HG03442 (cell line): Measurements from ENCODE around the gene NRXN3.

Experiments
- ATAC-seq: cut with Tn5 transposase; IDR thresholded peaks from one replicate; pipeline ENCODE4 v1.9.1; 2021; ENCODE audit warnings: mild to moderate bottlenecking, moderate library complexity; ENCODE audit not compliant: unreplicated experiment

NRXN3 gene

DNA sequence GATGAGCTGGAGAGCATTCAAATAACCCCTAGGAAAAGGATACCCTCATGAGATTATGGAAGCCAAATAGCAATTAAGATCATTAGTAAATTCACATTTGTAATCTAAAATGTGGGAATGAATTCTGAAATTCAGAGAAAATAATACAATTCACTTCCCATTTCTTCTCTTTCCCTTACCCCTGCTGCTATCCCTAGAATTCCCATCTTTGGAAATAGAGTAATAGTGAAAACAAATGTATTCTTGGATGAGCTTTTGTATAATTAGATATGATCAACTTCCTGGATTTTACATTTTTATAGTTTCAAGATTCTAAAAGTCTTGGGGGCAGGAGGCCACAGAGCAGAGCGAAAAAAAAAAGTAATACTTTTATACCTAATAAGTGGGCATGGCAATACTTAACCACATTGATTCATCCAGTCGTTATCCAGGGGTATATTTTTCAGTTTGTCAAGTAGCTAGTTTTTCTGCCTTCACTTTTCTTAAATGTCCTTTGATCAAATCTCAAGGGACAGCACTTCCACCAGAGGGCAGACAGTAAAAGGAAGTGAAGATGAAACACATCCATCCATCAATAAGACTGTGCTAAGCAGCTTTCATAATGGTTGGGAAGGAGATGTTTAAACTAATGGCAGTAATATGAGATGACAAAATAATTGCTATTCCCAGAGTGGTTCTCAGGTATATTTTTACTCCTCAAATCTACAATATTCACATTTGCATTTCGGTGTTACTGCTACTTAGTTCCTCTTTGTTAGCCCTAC lies 1639.9 kb downstream of the NRXN3 start:
- no peak for ATAC-seq

DNA sequence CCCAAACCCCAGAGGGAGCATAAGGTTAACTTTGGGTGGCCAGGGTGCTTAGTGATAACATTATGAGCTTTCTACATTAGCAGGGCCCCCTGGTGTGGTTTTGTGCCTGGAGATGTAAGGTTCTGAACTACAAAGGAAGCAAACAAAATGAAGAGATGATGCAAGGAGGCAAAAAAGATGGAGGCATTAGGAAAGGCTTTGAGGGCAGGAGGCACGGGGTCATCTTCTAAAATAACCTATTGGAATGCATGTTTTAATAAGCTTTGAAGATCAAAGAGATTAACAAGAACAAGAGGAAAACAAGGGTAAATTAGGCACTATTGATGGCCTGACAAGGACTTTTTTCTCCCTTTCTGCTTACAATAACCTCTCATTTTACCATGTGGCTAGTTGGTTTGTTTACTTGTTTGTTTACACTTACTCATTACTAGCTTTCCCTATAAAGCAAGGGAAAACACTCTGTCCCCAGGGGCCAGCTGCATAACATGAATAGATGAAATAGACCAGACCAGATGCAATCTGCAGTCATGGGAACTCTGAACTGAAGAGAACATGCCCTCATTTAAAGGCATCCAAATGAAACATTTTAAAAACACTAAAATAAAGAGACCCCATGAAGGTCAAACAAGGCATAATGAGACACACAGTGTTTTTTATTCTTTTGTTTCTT lies 1650.8 kb downstream of the NRXN3 start:
- ATAC-seq, result no peak

DNA sequence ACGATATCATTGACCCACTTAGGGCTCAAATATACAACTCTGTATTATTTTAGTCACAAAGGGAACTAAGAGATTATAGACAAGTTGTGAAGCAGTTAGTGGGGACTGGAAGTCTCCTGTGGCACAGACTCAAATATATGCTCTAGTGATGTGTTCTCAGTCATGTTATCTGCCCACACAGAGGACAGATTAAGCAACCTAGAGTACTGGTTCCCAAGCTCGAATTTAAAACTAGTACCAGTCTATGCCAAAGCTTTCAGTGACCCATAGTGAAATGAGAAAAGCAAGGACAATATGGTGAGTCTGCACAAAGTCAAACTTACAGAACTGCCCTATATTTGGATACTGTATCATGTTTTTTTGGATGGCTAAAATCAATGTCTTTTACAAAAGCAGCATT lies 1651.9 kb downstream of the NRXN3 start:
- ATAC-seq, result no peak

DNA sequence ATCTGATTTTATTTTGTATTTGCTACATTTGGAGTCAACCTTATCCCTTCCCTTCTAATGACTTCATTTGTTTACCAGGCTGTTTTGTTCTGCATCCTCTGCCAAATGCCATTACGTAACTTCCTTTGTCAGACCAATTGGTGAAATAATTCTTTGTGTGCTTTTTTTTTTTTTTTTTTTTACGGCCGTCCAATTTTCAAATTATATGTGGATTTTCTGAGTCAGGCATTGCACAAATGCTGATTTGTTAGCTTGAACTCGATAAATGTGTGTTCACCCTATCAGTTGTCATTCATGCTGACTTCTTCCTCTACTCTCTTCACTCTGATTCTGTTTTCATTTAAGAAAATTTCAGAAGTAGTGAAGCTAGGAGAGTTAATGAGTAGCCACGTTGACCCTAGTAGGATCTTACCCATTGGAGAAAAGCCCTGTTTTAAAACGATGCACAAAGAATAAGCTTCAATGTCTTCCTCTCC lies 1654.9 kb downstream of the NRXN3 start:
- no peak for ATAC-seq

DNA sequence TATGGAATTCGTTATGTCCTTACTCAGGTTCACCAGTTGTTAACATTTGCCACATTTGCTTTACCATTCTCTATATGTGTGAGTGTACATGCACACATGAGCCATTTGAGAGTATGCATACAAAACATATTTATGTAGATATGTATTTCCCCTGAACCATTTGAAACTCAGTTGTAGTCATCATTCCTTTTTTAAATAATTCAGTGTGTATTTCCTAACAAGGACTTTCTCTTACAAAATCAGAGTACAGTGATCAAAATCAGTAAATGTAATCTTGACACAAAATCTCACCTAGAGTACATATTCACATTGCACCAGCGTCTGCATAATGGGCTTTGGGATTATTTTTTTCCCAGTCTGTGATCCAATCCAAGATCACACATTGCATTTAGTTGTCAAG lies 1656.2 kb downstream of the NRXN3 start:
- no peak for ATAC-seq

DNA sequence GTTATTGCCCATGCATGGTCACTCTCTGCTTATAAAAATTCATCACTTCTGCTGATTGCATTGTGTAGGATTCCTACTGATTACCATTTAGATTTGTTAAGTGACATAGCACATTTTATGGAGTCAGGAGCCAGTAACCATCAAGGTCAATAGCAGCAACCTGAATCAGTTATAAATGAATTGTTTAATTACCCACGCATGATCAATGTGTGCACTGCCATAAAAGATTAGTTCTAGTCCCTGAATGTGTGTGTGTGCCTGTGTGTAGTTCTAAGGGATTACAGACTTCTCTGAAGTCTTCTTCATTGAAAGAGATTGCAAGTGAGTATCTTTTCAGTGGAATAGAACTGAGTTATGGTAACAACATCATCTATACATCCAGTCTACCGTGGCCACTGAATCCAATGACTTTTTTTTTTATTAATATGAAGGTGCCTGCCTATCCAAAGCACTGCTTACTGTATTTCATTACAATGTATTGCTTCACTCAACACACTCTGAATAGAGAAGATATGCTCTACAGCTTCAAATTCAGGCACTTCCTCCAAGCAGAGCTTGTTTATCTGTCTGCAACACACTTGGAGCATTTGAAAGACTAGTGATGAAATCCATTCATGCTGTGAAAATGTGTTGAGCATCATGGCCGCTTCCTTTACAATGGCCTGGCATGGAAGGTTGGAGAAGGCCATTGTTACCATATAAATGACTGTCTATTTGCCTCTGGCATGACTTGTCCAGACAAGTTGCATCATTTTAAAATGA lies 1659.4 kb downstream of the NRXN3 start:
- no peak for ATAC-seq

DNA sequence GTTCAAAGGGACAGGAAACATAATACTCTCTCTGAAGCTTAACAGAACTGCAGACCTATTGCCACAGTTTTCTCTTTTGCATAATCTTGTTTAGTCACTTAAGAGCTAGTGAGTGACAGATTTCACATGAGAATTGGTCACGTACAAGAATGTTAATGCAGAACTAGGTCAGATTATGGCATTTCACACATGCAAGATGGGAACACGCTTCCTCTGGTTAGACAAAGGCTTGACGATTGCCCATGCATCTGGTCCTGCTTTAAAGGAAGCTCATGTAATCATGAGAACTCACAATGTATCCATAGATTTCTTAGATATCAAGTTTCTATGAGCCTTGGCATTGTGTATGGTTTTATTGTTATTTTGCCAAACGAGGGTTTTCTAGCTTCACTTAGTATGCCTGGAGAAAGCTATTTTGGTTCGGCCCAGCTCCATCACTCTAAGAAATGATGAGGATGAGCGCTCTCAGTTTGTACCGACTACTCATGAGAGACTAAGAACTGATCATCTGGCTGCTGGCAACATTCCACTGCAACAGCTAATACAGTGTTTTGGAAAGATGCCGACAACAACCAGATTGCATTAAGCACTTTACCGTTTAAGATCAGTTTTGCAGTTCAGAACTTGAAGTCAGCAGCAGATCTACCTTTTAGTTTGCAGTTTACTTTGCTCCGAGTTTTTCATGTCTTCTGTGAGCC lies 1661.2 kb downstream of the NRXN3 start:
- ATAC-seq, result no peak

DNA sequence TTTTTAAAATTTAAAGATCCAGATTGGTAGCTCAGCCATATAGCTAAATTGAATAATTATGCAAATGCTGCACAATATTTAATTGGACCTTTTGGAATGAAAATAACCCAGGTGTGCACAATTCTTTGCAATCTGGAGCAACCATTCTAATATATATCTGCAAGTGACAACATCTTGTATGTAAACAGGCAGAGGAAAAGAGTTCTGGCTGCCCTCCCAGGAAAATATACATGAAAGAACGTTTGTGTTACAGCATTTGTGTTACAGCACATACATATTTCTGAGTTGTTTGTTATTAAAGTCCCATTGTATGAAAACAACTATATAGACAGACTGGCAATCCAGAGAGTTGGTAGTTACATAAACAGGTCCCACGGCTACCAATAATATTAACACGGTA lies 1663.6 kb downstream of the NRXN3 start:
- ATAC-seq, result no peak

DNA sequence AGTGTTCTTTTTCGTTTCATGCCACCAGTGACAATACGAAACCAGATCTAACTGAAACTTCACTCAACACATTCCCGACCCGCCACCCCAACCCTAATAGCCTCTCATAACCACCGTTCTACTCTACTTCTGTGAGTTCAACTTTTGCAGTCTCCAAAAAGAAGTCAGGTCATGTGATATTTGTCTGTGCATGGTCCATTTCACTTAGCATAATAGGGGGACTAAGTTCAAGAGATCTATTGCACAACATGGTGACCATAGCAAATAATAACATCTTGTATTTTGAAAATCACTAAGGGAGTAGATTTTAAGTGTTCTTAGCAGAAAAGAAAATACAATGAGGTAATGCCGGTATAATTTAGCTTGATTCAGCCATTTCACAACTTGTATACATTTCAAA lies 1664.7 kb downstream of the NRXN3 start:
- ATAC-seq, result no peak

DNA sequence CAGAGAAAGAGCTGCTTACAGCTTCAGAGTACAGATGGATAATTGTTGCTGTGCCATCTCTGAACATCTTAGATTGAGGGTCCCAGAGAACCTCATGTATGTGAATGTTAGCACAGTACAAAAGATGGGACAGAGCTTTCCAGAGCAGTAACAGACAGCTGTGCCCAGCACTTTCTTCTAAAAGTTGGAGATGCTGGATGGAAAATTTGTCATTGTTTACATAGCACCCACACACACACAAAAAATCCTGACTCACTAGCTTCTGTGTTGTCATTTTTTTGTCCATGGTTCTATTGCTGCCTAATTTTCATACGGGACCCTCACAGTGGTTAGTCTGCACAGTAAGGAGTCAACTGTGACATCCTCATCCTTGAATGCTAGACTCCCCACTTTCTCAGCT lies 1666.4 kb downstream of the NRXN3 start:
- no peak for ATAC-seq

DNA sequence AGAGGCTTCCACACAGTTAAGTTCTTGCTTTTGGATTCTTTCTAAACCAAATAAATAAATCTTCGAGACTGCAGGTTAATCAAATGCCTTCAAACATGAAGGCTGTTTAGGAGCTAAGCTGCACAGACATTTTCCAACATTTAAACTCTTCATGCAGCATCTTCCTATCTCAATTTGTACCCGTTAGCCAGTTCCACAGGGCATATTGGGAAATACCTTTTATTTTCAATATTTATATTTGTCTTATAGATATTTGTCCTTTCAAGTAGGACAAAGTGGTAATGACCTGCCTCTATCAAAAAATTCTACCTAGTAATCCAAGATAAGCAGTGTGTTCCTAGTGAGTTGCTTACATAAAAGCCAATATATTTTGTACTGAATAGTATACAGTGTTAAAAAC lies 1667.5 kb downstream of the NRXN3 start:
- no peak for ATAC-seq

DNA sequence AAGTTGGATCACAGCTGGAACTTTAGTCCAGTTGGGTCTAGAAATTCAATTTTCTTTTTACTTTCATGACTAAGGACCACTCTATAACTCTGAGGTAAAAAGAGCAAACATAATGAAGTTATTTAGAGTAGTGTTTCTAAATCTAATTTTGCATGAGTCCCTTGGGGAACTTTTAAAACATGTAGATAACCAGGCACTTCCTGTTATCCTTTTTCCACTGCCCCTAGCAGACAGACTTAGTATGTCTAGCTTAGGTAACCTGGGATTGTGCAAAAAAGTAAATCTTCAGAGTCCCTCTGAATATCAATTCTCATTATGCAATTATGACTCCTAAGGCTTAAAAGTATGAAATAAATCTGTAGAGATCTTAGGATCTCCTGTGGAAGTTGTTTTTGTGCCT lies 1669.9 kb downstream of the NRXN3 start:
- ATAC-seq, result no peak

DNA sequence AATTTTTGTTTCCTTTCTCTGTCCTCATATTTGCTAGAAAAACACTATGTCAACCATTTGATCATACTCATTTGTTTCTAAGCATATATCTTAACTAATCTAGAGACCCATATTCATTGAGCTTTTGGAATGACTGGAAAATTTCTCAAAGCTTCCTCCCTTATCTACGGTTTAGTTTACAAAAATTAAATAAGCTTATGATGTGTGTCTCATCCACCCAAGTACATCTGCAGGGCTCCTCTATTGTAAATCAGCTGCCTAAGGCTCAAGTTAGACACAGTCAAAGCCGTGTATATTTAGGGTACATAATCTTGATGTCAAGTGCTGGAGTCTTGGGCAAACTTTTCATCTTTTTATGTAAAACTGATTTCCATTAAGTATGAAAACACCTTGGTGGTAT lies 1670.7 kb downstream of the NRXN3 start:
- ATAC-seq, result no peak

DNA sequence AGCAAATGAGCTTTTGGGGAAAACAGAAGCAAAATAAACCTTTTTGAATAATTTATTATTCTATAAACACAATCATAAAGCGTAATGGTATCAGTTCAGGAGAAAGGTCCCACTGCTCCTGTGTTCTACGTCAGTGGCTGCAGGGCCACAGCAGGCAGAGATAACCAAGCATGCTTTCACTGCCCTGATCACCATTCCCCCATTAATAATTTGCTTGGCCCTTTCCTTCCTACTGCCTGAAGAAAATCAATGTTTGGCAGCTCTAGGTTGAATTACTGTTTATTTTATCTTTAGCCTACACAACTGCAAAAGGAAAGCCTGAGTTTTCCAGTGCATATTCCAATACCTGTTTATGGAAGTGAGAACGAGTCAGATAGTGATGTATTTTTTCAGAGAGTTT lies 1671.3 kb downstream of the NRXN3 start:
- ATAC-seq, result no peak

DNA sequence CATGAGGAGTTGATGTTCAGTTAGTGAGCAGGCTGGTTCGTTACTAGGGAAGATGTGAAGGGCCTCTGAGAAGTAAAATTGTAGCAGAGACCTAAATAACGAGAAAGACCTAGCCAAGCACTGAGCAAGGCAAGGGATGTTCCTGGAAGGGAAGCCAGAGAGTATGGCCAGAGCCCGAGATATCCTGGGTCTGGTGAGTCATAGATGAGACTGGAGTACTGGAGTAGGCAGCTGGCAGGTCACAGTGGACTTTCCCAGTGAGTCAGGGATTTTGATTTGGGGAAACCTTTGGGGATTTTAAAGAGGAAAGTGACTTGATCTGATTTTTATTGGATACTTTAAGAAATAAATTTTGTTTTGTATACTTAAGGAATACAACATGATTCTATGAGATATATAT lies 1672.1 kb downstream of the NRXN3 start:
- ATAC-seq, result no peak

DNA sequence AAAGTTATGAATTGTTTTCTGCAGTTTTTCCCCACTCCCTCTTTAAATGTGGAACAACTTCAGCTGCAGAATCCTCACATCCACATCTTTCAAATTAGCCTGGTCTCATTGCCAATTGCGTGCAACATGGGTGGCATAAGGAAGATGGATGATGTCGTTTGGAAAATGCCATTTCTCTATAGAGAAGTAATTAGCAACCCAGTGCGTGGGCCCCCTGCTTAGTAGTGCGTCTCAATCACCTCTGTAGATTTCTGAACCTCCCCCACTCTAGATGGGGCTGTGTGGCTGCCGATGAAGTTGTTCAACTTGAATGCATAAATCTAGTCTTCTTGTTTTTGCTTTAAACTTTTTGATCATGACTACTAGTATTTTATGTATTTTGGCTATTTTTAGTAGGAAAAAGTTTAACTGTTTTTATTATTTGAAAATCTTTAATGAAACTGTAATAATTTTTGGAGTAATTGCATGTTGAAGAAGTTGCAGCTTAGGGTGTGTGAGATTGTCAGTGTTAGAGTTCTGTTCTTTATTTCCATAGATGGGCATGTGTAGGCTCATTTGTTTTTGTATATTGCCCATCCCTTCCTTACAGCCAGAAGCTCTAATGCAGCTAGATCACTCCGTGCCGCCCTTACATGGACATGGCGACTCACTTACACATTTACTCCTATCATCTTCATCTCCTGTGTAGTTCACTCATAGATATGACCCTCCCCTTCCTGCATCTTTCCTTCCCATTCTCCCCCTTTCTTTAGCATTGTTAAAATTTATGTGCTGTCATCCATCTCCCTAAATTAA lies 1683.0 kb downstream of the NRXN3 start:
- ATAC-seq, result no peak

DNA sequence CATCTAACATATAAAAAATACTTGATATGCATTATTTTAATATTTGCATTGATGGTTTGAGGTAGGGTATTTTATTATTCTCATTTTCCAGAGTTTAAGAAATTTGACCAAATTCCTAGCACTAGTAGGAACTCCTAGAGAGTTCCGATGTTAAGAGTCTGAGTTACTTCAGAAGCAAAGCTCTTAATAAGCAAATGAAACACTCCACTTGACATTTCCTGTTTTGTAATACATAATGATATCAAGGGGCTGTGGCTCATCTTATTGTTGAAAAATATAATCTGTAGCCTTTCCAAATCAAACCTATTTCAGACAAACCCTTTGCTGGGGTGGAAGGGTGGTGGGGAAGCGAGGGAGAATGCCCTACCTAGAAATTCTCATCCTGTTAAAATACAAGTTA lies 1685.6 kb downstream of the NRXN3 start:
- ATAC-seq, result no peak

DNA sequence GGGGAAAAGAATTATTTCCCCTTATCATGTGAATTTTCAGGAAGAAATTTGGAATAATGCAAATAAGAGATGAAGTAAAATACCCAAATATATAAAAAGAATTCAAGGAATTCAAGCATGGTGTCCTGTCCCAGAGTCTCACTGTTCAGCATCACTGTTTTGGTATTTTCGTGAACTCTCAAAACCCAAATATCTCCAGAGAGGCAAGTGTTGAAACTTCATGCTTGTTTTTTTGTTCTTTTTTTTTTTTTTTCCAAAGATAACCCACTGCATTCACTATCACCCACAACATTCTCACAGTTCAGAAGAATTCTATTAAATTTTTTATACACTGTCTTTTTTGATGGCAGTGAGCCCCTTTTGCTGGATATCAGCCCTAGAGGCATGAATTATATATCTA lies 1686.2 kb downstream of the NRXN3 start:
- no peak for ATAC-seq

DNA sequence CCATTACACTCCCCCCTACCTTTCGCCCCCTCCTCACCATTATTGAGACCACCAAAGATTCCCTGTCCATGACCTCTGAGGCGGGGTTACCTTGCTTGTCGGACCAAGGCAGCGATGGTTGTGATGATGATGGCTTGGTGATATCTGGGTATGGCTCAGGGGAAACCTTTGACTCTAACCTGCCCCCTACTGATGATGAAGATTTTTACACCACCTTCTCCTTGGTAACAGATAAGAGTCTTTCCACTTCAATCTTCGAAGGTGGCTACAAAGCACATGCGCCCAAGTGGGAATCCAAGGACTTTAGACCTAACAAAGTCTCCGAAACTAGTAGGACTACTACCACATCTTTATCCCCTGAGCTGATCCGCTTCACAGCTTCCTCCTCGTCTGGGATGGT lies 1690.9 kb downstream of the NRXN3 start:
- no peak for ATAC-seq

DNA sequence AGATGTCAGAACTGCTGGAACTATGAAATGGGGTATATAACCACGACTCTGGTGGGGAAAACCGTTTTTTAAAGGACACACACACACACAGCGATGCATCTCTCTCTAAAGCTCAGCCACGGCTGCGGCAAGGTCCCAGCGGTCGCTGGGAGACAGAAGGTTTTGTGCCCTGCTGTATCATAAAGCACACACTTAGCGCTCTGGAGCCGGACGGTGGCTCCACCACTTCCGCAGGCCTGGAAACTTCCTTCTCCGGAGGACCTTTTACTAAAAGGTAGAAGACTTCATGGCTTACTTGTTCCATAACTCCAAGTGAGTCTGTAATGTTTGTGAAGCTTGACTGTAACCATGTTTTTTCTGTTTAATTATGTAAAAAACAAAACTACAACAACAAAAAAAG lies 1691.9 kb downstream of the NRXN3 start:
- ATAC-seq, result no peak

DNA sequence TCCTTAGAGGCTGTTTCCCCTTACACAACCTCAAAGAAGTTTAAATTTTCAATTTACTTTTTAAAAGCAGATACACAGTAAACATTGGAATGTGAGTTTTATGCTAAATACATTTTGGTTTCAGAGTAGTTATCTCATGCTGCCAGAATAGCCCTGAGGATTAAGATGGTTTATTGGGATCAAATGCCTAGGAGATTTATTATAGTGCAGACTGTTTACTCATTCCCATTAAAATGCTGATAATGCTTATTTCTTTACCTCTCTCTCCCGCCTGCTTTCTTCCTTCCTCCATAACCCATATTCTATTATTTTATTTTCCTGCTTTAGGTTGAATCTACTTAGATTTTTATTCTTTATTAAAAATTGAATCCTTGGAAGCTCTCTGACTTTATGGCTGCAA lies 1701.0 kb downstream of the NRXN3 start:
- ATAC-seq, result no peak
